Esophagus muscularis mucosa (tissue), 4 donors: ENCODE results near the gene CAPS. TPM values are rescaled to one million over a fixed set of nuclear protein-coding genes. Genes with fewer than 3 reads are reported as not detected.

Experiments
- DNase-seq: peaks from one replicate; pipeline ENCODE4 v3.0.0-alpha.2; 2017; ENCODE audit errors: extremely low spot score
- H3K27ac ChIP-seq, 4 donors: fragments of 200-600 bp; sonication (generic); replicated peaks in 1 of 4; 1 replicate in 3 of 4; 2 replicates in 1 of 4; pipeline ENCODE4 v1.5.1; 2016 to 2019; ENCODE audit warnings: mild to moderate bottlenecking in 1 of 4
- H3K27me3 ChIP-seq, 4 donors: fragments of 200-600 bp; sonication (generic); one replicate each; pipeline versions ENCODE4 v1.5.1 to v1.6.0; 2016 to 2019
- H3K36me3 ChIP-seq, 4 donors: fragments of 200-600 bp; sonication (generic); one replicate each; pipeline ENCODE4 v1.5.1; 2016 to 2019
- H3K4me1 ChIP-seq, 4 donors: fragments of 200-600 bp; sonication (generic); one replicate each; pipeline ENCODE4 v1.5.1; 2016 to 2019
- H3K4me3 ChIP-seq, 4 donors: fragments of 200-600 bp; sonication (generic); 1 replicate in 2 of 4; 2 replicates in 2 of 4; pipeline ENCODE4 v1.5.1; 2016 to 2019; ENCODE audit warnings: mild to moderate bottlenecking in 4 of 4, moderate library complexity in 1 of 4
- H3K9me3 ChIP-seq, 4 donors: fragments of 200-600 bp; sonication (generic); 1 replicate in 3 of 4; 2 replicates in 1 of 4; pipeline ENCODE4 v1.5.1; 2016 to 2019
- EP300 ChIP-seq: sonication (generic); formaldehyde crosslinking; IDR thresholded peaks from one replicate; pipeline ENCODE4 v1.6.1; 2017; ENCODE audit warnings: antibody characterized with exemption
- POLR2A ChIP-seq: fragments of 450-650 bp; IDR thresholded peaks from one replicate; pipeline ENCODE4 v1.6.1; 2017; ENCODE audit warnings: antibody characterized with exemption, moderate library complexity, mild to moderate bottlenecking, low read depth
- POLR2AphosphoS5 ChIP-seq, 2 donors: sonication (generic); formaldehyde crosslinking; IDR thresholded peaks; one replicate each; pipeline ENCODE4 v1.6.1; 2017; ENCODE audit warnings: antibody characterized with exemption in 2 of 2
- WGBS: methylation state at CpG from one replicate; pipeline ENCODE4 v1.1.5; 2018; 5-methylcytosine and 5-hydroxymethylcytosine counted together
- intact Hi-C: fragments of 100-400 bp; cut with DNase I; formaldehyde crosslinking; loops from one replicate; pipeline ENCODE4 v1.15.1; 2023
- total RNA-seq, 4 donors: library from RNA; depleted of rRNA; stranded (reverse); fragments of >200 nt; gene quantifications; one replicate each; pipeline versions ENCODE4 v1.1.0 to v1.2.1, GENCODE V29; 2016
- TF ChIP-seq, protein P1 (sequence below), 3 experiments: fragments of 200-600 bp in 2 of 3; fragments of 450-650 bp in 1 of 3; sonication (generic) in 2 of 3; IDR thresholded peaks; one replicate each; pipeline ENCODE4 v1.5.1; 2017 to 2019; ENCODE audit warnings: antibody characterized with exemption in 3 of 3, mild to moderate bottlenecking in 2 of 3, moderate library complexity in 1 of 3

CAPS gene
- total RNA-seq, 4 donors from 2014 or later: 5.5 to 16.1 (median 15.2) TPM

- intact Hi-C loops: no loop called here
- 93% methylated on average over 16 of the region's 16 CpGs for WGBS
These were observed 9.3 kb downstream of the CAPS start for GRCh38 chr19:5923356-5923755.

DNA sequence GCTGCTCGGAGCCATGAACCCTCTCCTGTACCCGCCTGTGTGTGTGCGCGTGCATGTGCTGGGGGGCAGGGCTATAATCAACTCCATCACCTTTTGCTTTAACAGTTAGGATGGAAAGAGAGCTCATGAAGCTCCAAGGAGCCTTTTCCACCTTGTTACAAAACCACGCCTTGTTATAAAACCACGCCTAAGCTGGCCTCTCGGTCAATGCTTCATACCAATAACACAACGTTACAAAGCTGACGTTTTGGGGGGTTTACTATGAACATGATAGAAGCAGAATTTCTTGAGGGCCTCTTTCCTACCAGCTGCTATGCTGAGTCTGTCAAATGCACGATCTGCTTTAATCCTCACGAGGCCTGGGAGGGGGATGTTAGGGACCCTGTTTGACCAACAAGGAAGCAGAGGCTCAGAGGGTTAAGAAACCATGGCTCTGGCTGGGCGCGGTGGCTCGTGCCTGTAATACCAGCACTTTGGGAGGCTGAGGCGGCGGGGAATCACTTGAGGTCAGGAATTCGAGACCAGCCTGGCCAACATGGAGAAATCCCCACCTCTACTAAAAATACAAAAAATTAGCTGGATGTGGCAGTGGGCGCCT is 11.9 kb downstream of the CAPS start:
- DNase-seq: no peak
- peaks cover 0 to 3% (median 0%) of the 10 kb centered on the region in 4 donors for H3K9me3 ChIP-seq
- 80% methylated on average over 14 of the region's 18 CpGs for WGBS
- H3K36me3 ChIP-seq: peaks cover 56 to 99% (median 91%) of the 10 kb centered on the region in 4 donors
- H3K4me1 ChIP-seq: peaks cover 27 to 48% (median 36%) of the 10 kb centered on the region in 4 donors
- H3K4me3 ChIP-seq: no peak overlapping the region
- TF ChIP-seq POLR2AphosphoS5 (IDR thresholded peaks at IDR 0.05): no peak
- no peak for TF ChIP-seq POLR2A
- TF ChIP-seq, protein P1, sequence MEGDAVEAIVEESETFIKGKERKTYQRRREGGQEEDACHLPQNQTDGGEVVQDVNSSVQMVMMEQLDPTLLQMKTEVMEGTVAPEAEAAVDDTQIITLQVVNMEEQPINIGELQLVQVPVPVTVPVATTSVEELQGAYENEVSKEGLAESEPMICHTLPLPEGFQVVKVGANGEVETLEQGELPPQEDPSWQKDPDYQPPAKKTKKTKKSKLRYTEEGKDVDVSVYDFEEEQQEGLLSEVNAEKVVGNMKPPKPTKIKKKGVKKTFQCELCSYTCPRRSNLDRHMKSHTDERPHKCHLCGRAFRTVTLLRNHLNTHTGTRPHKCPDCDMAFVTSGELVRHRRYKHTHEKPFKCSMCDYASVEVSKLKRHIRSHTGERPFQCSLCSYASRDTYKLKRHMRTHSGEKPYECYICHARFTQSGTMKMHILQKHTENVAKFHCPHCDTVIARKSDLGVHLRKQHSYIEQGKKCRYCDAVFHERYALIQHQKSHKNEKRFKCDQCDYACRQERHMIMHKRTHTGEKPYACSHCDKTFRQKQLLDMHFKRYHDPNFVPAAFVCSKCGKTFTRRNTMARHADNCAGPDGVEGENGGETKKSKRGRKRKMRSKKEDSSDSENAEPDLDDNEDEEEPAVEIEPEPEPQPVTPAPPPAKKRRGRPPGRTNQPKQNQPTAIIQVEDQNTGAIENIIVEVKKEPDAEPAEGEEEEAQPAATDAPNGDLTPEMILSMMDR (IDR thresholded peaks at IDR 0.05): no peak
- TF ChIP-seq EP300: no peak
- H3K27ac ChIP-seq: peak overlapping the region; percentile 80 to 84 (median 82)
- H3K27me3 ChIP-seq: no peaks in the 10 kb centered on the region
- intact Hi-C loops: no loop called here

More at GRCh38 chr19:5923356-5923755, 9.3 kb downstream of the CAPS start:
- TF ChIP-seq POLR2AphosphoS5 (IDR thresholded peaks at IDR 0.05): no peak
- no peak for TF ChIP-seq EP300
- TF ChIP-seq POLR2A: no peak
- TF ChIP-seq, protein P1 (IDR thresholded peaks at IDR 0.05): no peak
- Histone ChIP-seq H3K27me3 (no peaks in the 10 kb centered on the region), H3K4me3 (no peak overlapping the region), H3K9me3 (peaks cover 0 to 3% (median 0%) of the 10 kb centered on the region in 4 donors), H3K4me1 (peaks cover 27 to 39% (median 36%) of the 10 kb centered on the region in 4 donors), H3K36me3 (peaks cover 68 to 99% (median 91%) of the 10 kb centered on the region in 4 donors), H3K27ac (no peak overlapping the region)
- DNase-seq: no peak

DNA sequence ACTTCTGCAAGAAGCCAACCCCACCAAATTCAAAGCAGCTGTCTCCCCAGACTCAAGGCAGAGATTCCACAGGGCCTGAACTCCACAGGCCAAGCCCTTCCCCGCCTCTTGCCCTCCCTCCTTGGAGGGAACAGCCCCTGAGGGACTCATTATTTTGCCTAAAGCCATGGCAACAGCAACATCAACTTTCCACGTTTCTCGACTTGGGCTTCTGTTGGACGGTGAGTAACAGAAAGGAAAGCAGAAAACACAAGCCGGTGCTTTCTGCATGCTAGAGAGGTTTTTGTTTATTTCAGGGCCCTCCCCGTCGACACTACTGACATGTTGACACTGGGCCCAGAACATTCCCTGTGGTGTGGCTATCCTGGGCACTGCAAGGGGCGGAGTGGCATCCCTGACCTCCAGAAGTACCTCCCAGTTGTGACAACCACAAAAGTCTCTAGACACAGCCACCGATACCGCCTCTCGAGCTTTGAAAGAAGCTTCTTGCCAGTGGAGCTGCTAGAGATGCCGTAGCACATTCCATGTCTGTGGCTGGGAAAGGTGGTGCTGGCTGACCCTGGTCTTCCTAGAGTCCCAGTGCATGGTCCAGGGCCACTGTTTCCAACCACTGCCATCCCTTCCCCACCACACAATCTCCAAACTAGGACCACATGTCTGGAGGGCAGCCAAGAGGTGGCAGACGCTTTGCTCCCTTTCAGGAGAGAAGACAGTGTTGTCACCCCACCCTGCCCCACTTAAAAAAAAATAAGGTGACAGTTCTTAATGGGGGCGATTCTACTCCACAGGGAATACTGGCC is 12.8 kb downstream of the CAPS start:
- Histone ChIP-seq H3K9me3 (peaks cover 0 to 3% (median 0%) of the 10 kb centered on the region in 4 donors), H3K4me1 (peaks cover 27 to 48% (median 37%) of the 10 kb centered on the region in 4 donors), H3K4me3 (peak overlapping the region in 2 of 4 donors; percentile 0 to 2), H3K27ac (peak overlapping the region; percentile 80 to 84 (median 82)), H3K36me3 (peaks cover 56 to 99% (median 91%) of the 10 kb centered on the region in 4 donors), H3K27me3 (no peaks in the 10 kb centered on the region)
- no peak for DNase-seq
- TF ChIP-seq, protein P1 (IDR thresholded peaks at IDR 0.05): peak in 1 of 3 experiments; percentile 28
- TF ChIP-seq POLR2A: peak; percentile 5
- TF ChIP-seq EP300: no peak
- TF ChIP-seq POLR2AphosphoS5 (IDR thresholded peaks at IDR 0.05): peak; percentile 57 to 72
- 47% methylated on average over 9 of the region's 14 CpGs for WGBS
- intact Hi-C loops: no loop called here

GRCh38 chr19:5927441-5927821 is 13.4 kb downstream of the CAPS start:
- peaks cover 0 to 3% (median 0%) of the 10 kb centered on the region in 4 donors for H3K9me3 ChIP-seq
- peak overlapping the region; percentile 80 to 84 (median 82) for H3K27ac ChIP-seq
- WGBS: 73% methylated on average over 8 of the region's 8 CpGs
- H3K36me3 ChIP-seq: peaks cover 50 to 99% (median 91%) of the 10 kb centered on the region in 4 donors
- peaks cover 27 to 53% (median 42%) of the 10 kb centered on the region in 4 donors for H3K4me1 ChIP-seq
- no peak for DNase-seq
- TF ChIP-seq, protein P1 (IDR thresholded peaks at IDR 0.05): no peak
- no peak for TF ChIP-seq EP300
- no peak for TF ChIP-seq POLR2A
- TF ChIP-seq POLR2AphosphoS5 (IDR thresholded peaks at IDR 0.05): no peak
- H3K4me3 ChIP-seq: no peak overlapping the region
- no peaks in the 10 kb centered on the region for H3K27me3 ChIP-seq
- intact Hi-C loops: no loop called here
